Uterus (tissue), 4 donors: ENCODE data around the gene AQP6. TPM values are rescaled to one million over a fixed set of nuclear protein-coding genes. Genes with fewer than 3 reads are reported as not detected.

Source experiments
- DNase-seq, 2 donors: peaks; one replicate each; pipeline ENCODE4 v3.0.0-alpha.2; 2019 to 2020
- H3K27ac ChIP-seq, 2 donors: fragments of 200-600 bp; sonication (generic); 1 replicate in 1 of 2; 2 replicates in 1 of 2; pipeline ENCODE4 v1.5.1; 2016 to 2018
- H3K27me3 ChIP-seq, 2 donors: fragments of 200-600 bp; sonication (generic); one replicate each; pipeline ENCODE4 v1.5.1; 2018 to 2019; ENCODE audit warnings: control low read depth in 1 of 2
- H3K36me3 ChIP-seq, 2 donors: fragments of 200-600 bp; sonication (generic); one replicate each; pipeline ENCODE4 v1.5.1; 2019; ENCODE audit warnings: control low read depth in 1 of 2
- H3K4me1 ChIP-seq, 2 donors: fragments of 200-600 bp; sonication (generic); one replicate each; pipeline ENCODE4 v1.5.1; 2018 to 2019; ENCODE audit warnings: control low read depth in 1 of 2
- H3K4me3 ChIP-seq, 2 donors: fragments of 200-600 bp; sonication (generic); 1 replicate in 1 of 2; 2 replicates in 1 of 2; pipeline ENCODE4 v1.5.1; 2018 to 2019; ENCODE audit warnings: mild to moderate bottlenecking in 1 of 2
- H3K9me3 ChIP-seq, 2 donors: fragments of 200-600 bp; sonication (generic); one replicate each; pipeline ENCODE4 v1.5.1; 2019; ENCODE audit warnings: control low read depth in 1 of 2
- CTCF ChIP-seq, 4 experiments: fragments of 200-600 bp in 2 of 4; fragments of 450-650 bp in 2 of 4; sonication (generic) in 2 of 4; IDR thresholded peaks; one replicate each; pipeline ENCODE4 v1.5.1; 2016 to 2019; ENCODE audit warnings: antibody characterized with exemption in 4 of 4, mild to moderate bottlenecking in 2 of 4, moderate library complexity in 1 of 4
- POLR2A ChIP-seq, 2 donors: fragments of 450-650 bp; IDR thresholded peaks; one replicate each; pipeline ENCODE4 v1.6.1; 2016; ENCODE audit warnings: antibody characterized with exemption in 2 of 2, mild to moderate bottlenecking in 1 of 2, moderate library complexity in 1 of 2
- intact Hi-C: fragments of 100-400 bp; cut with DNase I; formaldehyde crosslinking; loops from one replicate; pipeline ENCODE4 v1.15.1; 2023; ENCODE audit warnings: low total_unique reads
- total RNA-seq, 4 donors: library from RNA; depleted of rRNA in 3 of 4; stranded (reverse); fragments of >200 nt in 3 of 4; gene quantifications; one replicate each; pipeline versions ENCODE4 v1.1.0 to v1.2.4, GENCODE V29; 2014 to 2023
- donor health status: DM: yes; HTN: yes; CAD: no.

AQP6 gene
- total RNA-seq, 4 donors from 2014 or later: 0.35 TPM; not detected in 3

GRCh38 chr12:49962861-49963765 is 9.6 kb upstream of the AQP6 start:
- Histone ChIP-seq H3K4me1 (peaks cover 0 to 15% of the 10 kb centered on the region in 2 donors), H3K36me3 (no peaks in the 10 kb centered on the region), H3K4me3 (no peak overlapping the region), H3K27me3 (peaks cover 8 to 11% of the 10 kb centered on the region in 2 donors), H3K27ac (no peak overlapping the region), H3K9me3 (no peaks in the 10 kb centered on the region)
- DNase-seq: no peak
- TF ChIP-seq CTCF (IDR thresholded peaks at IDR 0.05) (no peak), POLR2A (IDR thresholded peaks at IDR 0.05) (no peak)
- intact Hi-C loops: no loop called here

GRCh38 chr12:49963976-49964815 is 8.6 kb upstream of the AQP6 start:
- H3K4me3 ChIP-seq: no peak overlapping the region
- intact Hi-C loops: no loop called here
- TF ChIP-seq POLR2A (IDR thresholded peaks at IDR 0.05): no peak
- TF ChIP-seq CTCF (IDR thresholded peaks at IDR 0.05): no peak
- H3K27me3 ChIP-seq: peaks cover 8 to 11% of the 10 kb centered on the region in 2 donors
- DNase-seq: no peak
- no peaks in the 10 kb centered on the region for H3K36me3 ChIP-seq
- peaks cover 0 to 15% of the 10 kb centered on the region in 2 donors for H3K4me1 ChIP-seq
- H3K9me3 ChIP-seq: no peaks in the 10 kb centered on the region
- no peak overlapping the region for H3K27ac ChIP-seq

- Histone ChIP-seq H3K27me3 (peaks cover 8% of the 10 kb centered on the region in 2 donors), H3K4me3 (no peak overlapping the region), H3K4me1 (peaks cover 0 to 15% of the 10 kb centered on the region in 2 donors), H3K9me3 (no peaks in the 10 kb centered on the region), H3K27ac (no peak overlapping the region), H3K36me3 (no peaks in the 10 kb centered on the region)
- TF ChIP-seq CTCF (IDR thresholded peaks at IDR 0.05) (no peak), POLR2A (IDR thresholded peaks at IDR 0.05) (no peak)
- DNase-seq: no peak
- intact Hi-C loops: loop anchor here (5.0 kb wide), 1 partner anchor 98 kb away; no protein-coding TSS in a partner anchor
Measured at GRCh38 chr12:49964849-49965624, 7.7 kb upstream of the AQP6 start.

GRCh38 chr12:49965836-49966235 is 6.9 kb upstream of the AQP6 start:
- TF ChIP-seq CTCF (IDR thresholded peaks at IDR 0.05): no peak
- no peak for TF ChIP-seq POLR2A (IDR thresholded peaks at IDR 0.05)
- H3K27ac ChIP-seq: no peak overlapping the region
- H3K27me3 ChIP-seq: peaks cover 1 to 6% of the 10 kb centered on the region in 2 donors
- no peaks in the 10 kb centered on the region for H3K9me3 ChIP-seq
- H3K36me3 ChIP-seq: no peaks in the 10 kb centered on the region
- no peak for DNase-seq
- H3K4me3 ChIP-seq: no peak overlapping the region
- H3K4me1 ChIP-seq: peaks cover 0 to 15% of the 10 kb centered on the region in 2 donors
- intact Hi-C loops: loop anchor here (5.0 kb wide), 1 partner anchor 99 kb away; no protein-coding TSS in a partner anchor
